HEK293T (cell line): Measurements from ENCODE around the gene TNFAIP8.

Experiments
- CTCF ChIA-PET: fragments of 350-600 bp; formaldehyde crosslinking; extraction: SDS; loops from one replicate; lab custom pipeline; 2021; ENCODE audit warnings: antibody characterized with exemption, inconsistent platforms; lab: Yijun Ruan, JAX
- POLR2A ChIA-PET: fragments of 350-600 bp; formaldehyde crosslinking; extraction: SDS; loops from one replicate; lab custom pipeline; 2020; ENCODE audit warnings: antibody characterized with exemption, inconsistent platforms; lab: Yijun Ruan, JAX
- DNase-seq: peaks from one replicate; pipeline ENCODE4 v3.0.0; 2012; ENCODE audit warnings: mixed read lengths; ENCODE audit errors: extremely low spot score
- ARNT ChIP-seq: fragments of 450-650 bp; IDR thresholded peaks from 2 replicates; pipeline ENCODE4 v1.6.1; 2017; ENCODE audit warnings: mild to moderate bottlenecking
- BHLHE40 ChIP-seq: fragments of 450-650 bp; IDR thresholded peaks from 2 replicates; pipeline ENCODE4 v1.6.1; 2016; ENCODE audit warnings: mild to moderate bottlenecking, moderate library complexity, borderline replicate concordance
- CTBP1 ChIP-seq: fragments of 450-650 bp; IDR thresholded peaks from 2 replicates; pipeline ENCODE4 v1.6.1; 2016; ENCODE audit warnings: borderline replicate concordance
- ELF4 ChIP-seq: fragments of 450-650 bp; IDR thresholded peaks from 2 replicates; pipeline ENCODE4 v1.6.1; 2017; ENCODE audit warnings: antibody characterized with exemption
- FOXA1 ChIP-seq: fragments of 450-650 bp; IDR thresholded peaks from 2 replicates; pipeline ENCODE4 v1.6.1; 2016; ENCODE audit warnings: mild to moderate bottlenecking
- FOXK2 ChIP-seq: fragments of 450-650 bp; IDR thresholded peaks from 2 replicates; pipeline ENCODE4 v1.6.1; 2016; ENCODE audit warnings: mild to moderate bottlenecking
- FOXM1 ChIP-seq: fragments of 450-650 bp; IDR thresholded peaks from 2 replicates; pipeline ENCODE4 v1.6.1; 2017; ENCODE audit warnings: mild to moderate bottlenecking, borderline replicate concordance
- HDGF ChIP-seq: fragments of 450-650 bp; IDR thresholded peaks from 2 replicates; pipeline ENCODE4 v1.6.1; 2017; ENCODE audit warnings: antibody characterized with exemption, borderline replicate concordance
- L3MBTL2 ChIP-seq: fragments of 450-650 bp; conservative IDR thresholded peaks from 2 replicates; pipeline ENCODE4 v1.6.1; 2016; ENCODE audit warnings: mild to moderate bottlenecking
- LEF1 ChIP-seq: fragments of 450-650 bp; IDR thresholded peaks from 2 replicates; pipeline ENCODE4 v1.6.1; 2017; ENCODE audit warnings: mild to moderate bottlenecking, borderline replicate concordance
- NFRKB ChIP-seq: fragments of 450-650 bp; IDR thresholded peaks from 2 replicates; pipeline ENCODE4 v1.6.1; 2016; ENCODE audit warnings: mild to moderate bottlenecking, moderate library complexity
- SP1 ChIP-seq: fragments of 450-650 bp; IDR thresholded peaks from 2 replicates; pipeline ENCODE4 v1.6.1; 2017
- SUZ12 ChIP-seq: fragments of 450-650 bp; IDR thresholded peaks from 2 replicates; pipeline ENCODE4 v1.6.1; 2016; ENCODE audit warnings: mild to moderate bottlenecking
- TARDBP ChIP-seq: fragments of 450-650 bp; IDR thresholded peaks from 2 replicates; pipeline ENCODE4 v1.6.1; 2016
- ZNF384 ChIP-seq: fragments of 450-650 bp; IDR thresholded peaks from 2 replicates; pipeline ENCODE4 v1.6.1; 2016
- TF ChIP-seq, protein P1 (sequence below): fragments of 450-650 bp; IDR thresholded peaks from 2 replicates; pipeline ENCODE4 v1.6.1; 2016

Gene TNFAIP8

GRCh38 chr5:119386596-119387344 lies 31.0 kb downstream of the TNFAIP8 start:
- CTCF ChIA-PET = interaction anchor here (0.6 to 1.6 kb wide), 5 partner anchors 9 to 63 kb away, joined by 3 read pairs; no protein-coding TSS in a partner anchor
- POLR2A ChIA-PET = interaction anchor here (0.6 kb wide), 1 partner anchor 16 kb away, joined by 3 read pairs; no protein-coding TSS in a partner anchor
- no peak for TF ChIP-seq ZNF384
- no peak for TF ChIP-seq L3MBTL2
- TF ChIP-seq FOXM1 = no peak
- TF ChIP-seq SUZ12 = no peak
- no peak for TF ChIP-seq SP1
- TF ChIP-seq NFRKB = no peak
- TF ChIP-seq, protein P1, sequence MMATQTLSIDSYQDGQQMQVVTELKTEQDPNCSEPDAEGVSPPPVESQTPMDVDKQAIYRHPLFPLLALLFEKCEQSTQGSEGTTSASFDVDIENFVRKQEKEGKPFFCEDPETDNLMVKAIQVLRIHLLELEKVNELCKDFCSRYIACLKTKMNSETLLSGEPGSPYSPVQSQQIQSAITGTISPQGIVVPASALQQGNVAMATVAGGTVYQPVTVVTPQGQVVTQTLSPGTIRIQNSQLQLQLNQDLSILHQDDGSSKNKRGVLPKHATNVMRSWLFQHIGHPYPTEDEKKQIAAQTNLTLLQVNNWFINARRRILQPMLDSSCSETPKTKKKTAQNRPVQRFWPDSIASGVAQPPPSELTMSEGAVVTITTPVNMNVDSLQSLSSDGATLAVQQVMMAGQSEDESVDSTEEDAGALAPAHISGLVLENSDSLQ = no peak
- no peak for TF ChIP-seq FOXK2
- TF ChIP-seq FOXA1 = no peak

DNA sequence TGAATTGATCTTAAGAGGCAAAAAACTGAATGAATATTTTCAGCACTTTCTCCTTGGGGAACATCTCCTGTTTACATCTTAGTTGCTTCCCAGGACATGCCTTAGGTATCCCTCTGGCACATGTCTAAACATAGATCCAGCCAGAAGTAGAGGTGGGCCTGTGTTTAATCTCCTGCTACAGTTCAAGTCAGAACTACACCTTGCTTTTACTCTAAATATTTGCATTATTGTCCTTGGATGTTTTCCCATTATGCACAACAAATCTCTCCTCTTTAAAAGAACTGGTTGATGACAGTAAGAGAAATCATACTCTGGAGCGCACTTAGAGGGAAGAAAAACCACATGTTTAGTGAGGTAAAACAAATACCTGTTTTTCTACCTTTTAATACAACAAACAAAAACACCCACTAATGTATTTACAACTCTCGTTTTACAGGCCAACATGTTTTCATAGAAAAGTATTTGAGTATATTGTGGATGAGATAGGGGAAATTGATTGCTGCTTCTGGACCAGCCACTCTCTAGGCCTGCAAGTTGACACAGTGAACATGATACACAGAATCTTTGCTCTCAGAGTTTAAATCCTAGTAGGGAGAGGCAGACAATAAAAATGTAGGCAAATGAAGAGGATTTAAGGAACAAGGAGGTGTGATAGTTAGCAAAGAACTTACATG lies 32.3 kb downstream of the TNFAIP8 start:
- ChIA-PET POLR2A (no interaction called here), CTCF (interaction anchor here (0.6 kb wide), 2 partner anchors 8 to 1018 kb away, joined by 3 to 5 read pairs; no protein-coding TSS in a partner anchor)
- TF ChIP-seq L3MBTL2 (no peak), ARNT (no peak), FOXM1 (no peak), SP1 (no peak), NFRKB (no peak), TARDBP (no peak)
- no peak for DNase-seq

More at GRCh38 chr5:119386596-119387344, 31.0 kb downstream of the TNFAIP8 start:
- DNase-seq = peak; percentile 46

DNA sequence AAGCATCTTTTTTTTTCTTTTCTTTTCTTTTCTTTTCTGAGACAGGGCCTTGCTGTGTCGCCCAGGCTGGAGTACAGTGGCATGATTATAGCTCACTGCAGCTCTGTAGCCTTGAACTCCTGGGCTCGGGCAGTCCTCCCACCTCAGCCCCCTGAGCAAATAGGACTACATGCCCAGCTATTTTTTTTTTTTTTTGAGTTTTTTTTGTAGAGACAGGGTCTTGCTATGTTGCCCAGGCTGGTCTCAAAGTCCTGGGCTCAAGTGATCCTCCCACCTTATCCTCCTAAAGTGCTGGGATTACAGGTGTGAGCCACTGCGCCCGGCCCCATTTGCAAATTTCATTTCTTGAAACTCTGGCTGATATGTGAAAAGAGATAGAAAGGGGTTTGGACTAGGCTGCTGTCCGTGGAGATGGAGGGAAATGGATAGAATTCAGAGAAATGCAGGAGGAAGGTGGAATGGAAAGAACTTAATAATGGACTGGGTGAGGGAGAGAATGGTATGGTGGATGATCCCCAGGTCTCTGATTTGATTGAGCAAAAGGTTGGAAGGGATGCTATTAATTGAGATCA lies 32.9 kb downstream of the TNFAIP8 start:
- DNase-seq = no peak
- ChIA-PET POLR2A (no interaction called here), CTCF (interaction anchor here (0.6 kb wide), 2 partner anchors 9 to 1017 kb away, joined by 3 to 5 read pairs; no protein-coding TSS in a partner anchor)
- TF ChIP-seq ELF4 (no peak), BHLHE40 (no peak), CTBP1 (no peak), LEF1 (no peak), HDGF (no peak), FOXK2 (no peak), SUZ12 (no peak), ARNT (no peak)
- TF ChIP-seq, protein P1 = no peak

- TF ChIP-seq, protein P1 = no peak
- TF ChIP-seq FOXA1 = no peak
- no peak for TF ChIP-seq LEF1
- TF ChIP-seq NFRKB = no peak
- TF ChIP-seq BHLHE40 = no peak
- TF ChIP-seq CTBP1 = no peak
- TF ChIP-seq ZNF384 = no peak
- ChIA-PET CTCF (interaction anchor here (1.0 kb wide), 1 partner anchor 55 kb away, joined by 4 read pairs; no protein-coding TSS in a partner anchor), POLR2A (no interaction called here)
- DNase-seq = no peak
Observed at GRCh38 chr5:119389288-119390030, 33.6 kb downstream of the TNFAIP8 start.

GRCh38 chr5:119390404-119390803 lies 34.6 kb downstream of the TNFAIP8 start:
- ChIA-PET POLR2A (no interaction called here), CTCF (no interaction called here)
- DNase-seq = no peak
- TF ChIP-seq ELF4 (no peak), FOXM1 (no peak)

GRCh38 chr5:119393201-119393691 lies 37.4 kb downstream of the TNFAIP8 start:
- DNase-seq = no peak
- POLR2A ChIA-PET = no interaction called here
- CTCF ChIA-PET = no interaction called here
- TF ChIP-seq CTBP1 (no peak), L3MBTL2 (no peak), FOXM1 (no peak), FOXA1 (no peak), LEF1 (no peak), TARDBP (no peak), FOXK2 (no peak), ARNT (no peak), SUZ12 (no peak), ELF4 (no peak), HDGF (no peak), ZNF384 (no peak), BHLHE40 (no peak), NFRKB (no peak), SP1 (no peak)
- TF ChIP-seq, protein P1 = no peak
